ENCODE results near the gene ABLIM2.

DNA sequence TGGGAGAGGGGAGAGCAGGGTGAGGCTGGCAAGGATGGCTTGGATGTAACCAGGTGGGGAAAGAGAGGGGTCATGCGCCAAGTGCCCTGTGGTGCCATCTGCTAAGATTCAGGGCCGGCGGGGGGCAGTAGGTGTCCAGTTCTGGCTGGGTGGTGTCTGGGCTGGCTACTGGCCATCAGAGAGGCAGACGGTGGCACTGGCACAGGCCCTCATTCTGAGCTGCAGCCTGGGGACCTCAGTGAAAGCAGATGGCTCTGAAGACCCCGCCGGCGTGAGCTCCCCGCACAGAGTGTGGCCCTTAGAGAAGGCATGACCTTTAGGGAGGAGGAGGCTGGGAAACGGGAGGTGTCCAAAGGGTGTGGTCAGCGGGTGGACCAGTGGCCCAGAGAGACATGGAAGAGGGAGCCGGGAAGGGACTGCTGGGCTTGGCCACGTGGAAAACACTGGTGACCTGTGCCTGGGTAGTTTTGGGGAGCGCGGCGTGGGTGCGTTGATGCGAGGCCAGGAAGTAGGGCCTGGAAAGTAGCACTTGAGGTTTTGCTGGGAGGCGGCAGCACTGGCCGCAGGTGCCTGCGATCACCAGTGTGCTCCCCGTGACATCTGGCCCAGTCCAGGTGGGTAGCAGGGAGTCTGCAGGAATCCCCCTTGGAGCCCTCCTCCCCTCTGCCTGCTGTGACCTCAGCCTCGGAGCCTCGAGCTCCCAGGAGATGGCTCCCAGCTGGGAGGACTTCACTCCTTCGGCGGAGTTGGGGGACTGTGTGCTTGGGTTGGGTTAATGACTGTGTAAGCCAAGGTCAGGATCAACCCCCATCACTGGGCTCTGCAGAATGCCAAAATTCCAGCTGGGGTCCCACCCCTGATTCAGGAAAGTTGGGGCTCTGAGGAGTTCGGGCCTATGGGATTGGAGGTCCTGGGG, 31.2 kb upstream of the ABLIM2 start:
- TF ChIP-seq, protein P1, sequence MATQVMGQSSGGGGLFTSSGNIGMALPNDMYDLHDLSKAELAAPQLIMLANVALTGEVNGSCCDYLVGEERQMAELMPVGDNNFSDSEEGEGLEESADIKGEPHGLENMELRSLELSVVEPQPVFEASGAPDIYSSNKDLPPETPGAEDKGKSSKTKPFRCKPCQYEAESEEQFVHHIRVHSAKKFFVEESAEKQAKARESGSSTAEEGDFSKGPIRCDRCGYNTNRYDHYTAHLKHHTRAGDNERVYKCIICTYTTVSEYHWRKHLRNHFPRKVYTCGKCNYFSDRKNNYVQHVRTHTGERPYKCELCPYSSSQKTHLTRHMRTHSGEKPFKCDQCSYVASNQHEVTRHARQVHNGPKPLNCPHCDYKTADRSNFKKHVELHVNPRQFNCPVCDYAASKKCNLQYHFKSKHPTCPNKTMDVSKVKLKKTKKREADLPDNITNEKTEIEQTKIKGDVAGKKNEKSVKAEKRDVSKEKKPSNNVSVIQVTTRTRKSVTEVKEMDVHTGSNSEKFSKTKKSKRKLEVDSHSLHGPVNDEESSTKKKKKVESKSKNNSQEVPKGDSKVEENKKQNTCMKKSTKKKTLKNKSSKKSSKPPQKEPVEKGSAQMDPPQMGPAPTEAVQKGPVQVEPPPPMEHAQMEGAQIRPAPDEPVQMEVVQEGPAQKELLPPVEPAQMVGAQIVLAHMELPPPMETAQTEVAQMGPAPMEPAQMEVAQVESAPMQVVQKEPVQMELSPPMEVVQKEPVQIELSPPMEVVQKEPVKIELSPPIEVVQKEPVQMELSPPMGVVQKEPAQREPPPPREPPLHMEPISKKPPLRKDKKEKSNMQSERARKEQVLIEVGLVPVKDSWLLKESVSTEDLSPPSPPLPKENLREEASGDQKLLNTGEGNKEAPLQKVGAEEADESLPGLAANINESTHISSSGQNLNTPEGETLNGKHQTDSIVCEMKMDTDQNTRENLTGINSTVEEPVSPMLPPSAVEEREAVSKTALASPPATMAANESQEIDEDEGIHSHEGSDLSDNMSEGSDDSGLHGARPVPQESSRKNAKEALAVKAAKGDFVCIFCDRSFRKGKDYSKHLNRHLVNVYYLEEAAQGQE (IDR thresholded peaks at IDR 0.05; ENCODE audit: low read depth) = no peak
- TF ChIP-seq MAX (IDR thresholded peaks at IDR 0.05) (no peak), YY1 (IDR thresholded peaks at IDR 0.05; ENCODE audit: extremely low read depth, insufficient replicate concordance, low read depth, low read length) (no peak), POLR2AphosphoS5 (IDR thresholded peaks at IDR 0.05; ENCODE audit: low read depth, low read length) (no peak), CTCF (IDR thresholded peaks at IDR 0.05 in 2 of 3, conservative IDR thresholded peaks at IDR 0.05 in 1 of 3; ENCODE audit: borderline replicate concordance in 1 of 3, insufficient read depth in 1 of 3, low read depth in 2 of 3, low read length in 2 of 3) (no peak), EZH2 (IDR thresholded peaks at IDR 0.05) (no peak), POLR2A (IDR thresholded peaks at IDR 0.05; ENCODE audit: borderline replicate concordance, extremely low read depth, insufficient read depth, insufficient read length) (no peak), FOSL1 (IDR thresholded peaks at IDR 0.05; ENCODE audit: low read depth) (no peak), JUND (IDR thresholded peaks at IDR 0.05) (no peak), SRF (IDR thresholded peaks at IDR 0.05; ENCODE audit: low read depth) (no peak), SIN3A (IDR thresholded peaks at IDR 0.05; ENCODE audit: low read depth) (no peak), RAD21 (IDR thresholded peaks at IDR 0.05; ENCODE audit: low read depth) (no peak), EZH2phosphoT487 (IDR thresholded peaks at IDR 0.05; ENCODE audit: borderline replicate concordance) (no peak), ZFX (IDR thresholded peaks at IDR 0.05) (no peak)
